Fibroblast of lung (primary cell): ENCODE data around the gene CARD8.

Experiments used
- CTCF ChIP-seq, 2 donors: IDR thresholded peaks in 1 of 2; conservative IDR thresholded peaks in 1 of 2; 1 replicate in 1 of 2; 2 replicates in 1 of 2; pipeline ENCODE4 v1.5.1; 2011 to 2012; ENCODE audit warnings: low read length in 2 of 2, control low read depth in 1 of 2, inconsistent platforms in 1 of 2, low read depth in 1 of 2, mild to moderate bottlenecking in 1 of 2
- EZH2 ChIP-seq: IDR thresholded peaks from 2 replicates; pipeline ENCODE4 v1.5.1; 2012; ENCODE audit warnings: low read length, control low read depth, mild to moderate bottlenecking; ENCODE audit errors: missing control alignments

- TF ChIP-seq CTCF (conservative IDR thresholded peaks at IDR 0.05 in 1 of 2, IDR thresholded peaks at IDR 0.05 in 1 of 2; ENCODE audit: low read depth in 1 of 2, low read length in 2 of 2) (no peak), EZH2 (no peak)
Measured at GRCh38 chr19:48258350-48258749, 2.6 kb upstream of the CARD8 start.
